GM12878 (cell line): ENCODE measurements around the gene MXI1.

Experiments used
- CTCF ChIP-seq, 3 experiments: IDR thresholded peaks in 2 of 3; conservative IDR thresholded peaks in 1 of 3; 2 replicates each; pipeline ENCODE4 v1.5.1; 2011; ENCODE audit warnings: low read depth in 3 of 3, low read length in 3 of 3, mild to moderate bottlenecking in 3 of 3, control low read depth in 2 of 3, moderate library complexity in 2 of 3, inconsistent platforms in 1 of 3, mixed read lengths in 1 of 3; ENCODE audit not compliant: control insufficient read depth in 2 of 3, insufficient read depth in 1 of 3; ENCODE audit errors: extremely low read depth in 1 of 3
- FOXK2 ChIP-seq: fragments of 450-650 bp; IDR thresholded peaks from 2 replicates; pipeline ENCODE4 v1.6.1; 2017; ENCODE audit warnings: mild to moderate bottlenecking, moderate library complexity
- NBN ChIP-seq: fragments of 450-650 bp; IDR thresholded peaks from 2 replicates; pipeline ENCODE4 v1.6.1; 2016
- NFYB ChIP-seq: IDR thresholded peaks from 2 replicates; pipeline ENCODE4 v1.6.1; 2011; ENCODE audit warnings: low read depth, mild to moderate bottlenecking, low read length, improper control_type of control experiment, moderate library complexity; ENCODE audit not compliant: insufficient read depth
- POLR2AphosphoS5 ChIP-seq: IDR thresholded peaks from 2 replicates; pipeline ENCODE4 v1.6.1; 2011; ENCODE audit warnings: mild to moderate bottlenecking, low read length, inconsistent platforms
- SIN3A ChIP-seq: IDR thresholded peaks from 2 replicates; pipeline ENCODE4 v1.6.1; 2012; ENCODE audit warnings: low read depth, low read length, improper control_type of control experiment
- YY1 ChIP-seq: IDR thresholded peaks from 2 replicates; pipeline ENCODE4 v1.6.1; 2011; ENCODE audit warnings: low read depth, mild to moderate bottlenecking, low read length

- no peak; the same call in 1 of the 2 replicates for TF ChIP-seq POLR2AphosphoS5
- no peak for TF ChIP-seq NBN
- TF ChIP-seq FOXK2, result no peak
- TF ChIP-seq YY1, result no peak
- no peak for TF ChIP-seq CTCF (IDR thresholded peaks at IDR 0.05 in 2 of 3, conservative IDR thresholded peaks at IDR 0.05 in 1 of 3; ENCODE audit: control insufficient read depth in 2 of 3, extremely low read depth in 1 of 3, insufficient read depth in 1 of 3, low read depth in 3 of 3, low read length in 3 of 3)
- TF ChIP-seq SIN3A, result no peak
- TF ChIP-seq NFYB, result no peak
These were observed 119.1 kb downstream of the MXI1 start for GRCh38 chr10:110326351-110327032.
